ENCODE data around the gene CEP192. TPM values are rescaled to one million over a fixed set of nuclear protein-coding genes. Genes with fewer than 3 reads are reported as not detected.

CEP192 gene
- total RNA-seq, 4 donors from 2014 or later = 21.9 to 44.6 (median 36.9) TPM

DNA sequence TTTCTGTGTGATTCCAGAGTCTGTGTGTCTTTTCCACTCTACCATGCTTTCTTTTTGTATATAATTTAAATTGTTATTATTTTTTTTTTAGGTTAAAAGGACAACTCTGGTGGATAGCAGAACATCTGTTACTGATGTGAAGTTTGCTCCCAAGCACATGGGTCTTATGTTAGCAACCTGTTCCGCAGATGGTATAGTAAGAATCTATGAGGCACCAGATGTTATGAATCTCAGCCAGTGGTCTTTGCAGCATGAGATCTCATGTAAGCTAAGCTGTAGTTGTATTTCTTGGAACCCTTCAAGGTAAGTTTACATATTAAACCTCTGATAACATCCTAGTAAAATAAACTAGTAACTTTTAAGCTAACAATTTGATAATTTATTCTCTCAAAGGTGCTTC lies 28.1 kb upstream of the CEP192 start:
- no peak overlapping the region for H3K27ac ChIP-seq
- no peak overlapping the region for H3K4me3 ChIP-seq
- TF ChIP-seq CTCF (IDR thresholded peaks at IDR 0.05) = no peak
- no peak for TF ChIP-seq POLR2A (IDR thresholded peaks at IDR 0.05)
- no peaks in the 10 kb centered on the region for H3K9me3 ChIP-seq
- no peaks in the 10 kb centered on the region for H3K27me3 ChIP-seq
- DNase-seq = no peak
- peaks cover 0 to 7% (median 0%) of the 10 kb centered on the region in 4 donors for H3K4me1 ChIP-seq
- peaks cover 0 to 45% (median 0%) of the 10 kb centered on the region in 3 donors for H3K36me3 ChIP-seq

GRCh38 chr18:12968115-12968514 lies 23.0 kb upstream of the CEP192 start:
- no peak for DNase-seq
- H3K4me1 ChIP-seq = no peaks in the 10 kb centered on the region
- no peak overlapping the region for H3K4me3 ChIP-seq
- H3K36me3 ChIP-seq = peaks cover 0 to 52% (median 0%) of the 10 kb centered on the region in 3 donors
- no peaks in the 10 kb centered on the region for H3K9me3 ChIP-seq
- TF ChIP-seq CTCF (IDR thresholded peaks at IDR 0.05) (no peak), POLR2A (IDR thresholded peaks at IDR 0.05) (no peak)
- H3K27ac ChIP-seq = no peak overlapping the region
- H3K27me3 ChIP-seq = no peaks in the 10 kb centered on the region

- no peaks in the 10 kb centered on the region for H3K27me3 ChIP-seq
- TF ChIP-seq POLR2A (IDR thresholded peaks at IDR 0.05) (no peak), CTCF (IDR thresholded peaks at IDR 0.05) (no peak)
- H3K9me3 ChIP-seq = no peaks in the 10 kb centered on the region
- H3K4me3 ChIP-seq = no peak overlapping the region
- no peaks in the 10 kb centered on the region for H3K4me1 ChIP-seq
- no peak overlapping the region for H3K27ac ChIP-seq
- no peak for DNase-seq
- H3K36me3 ChIP-seq = peaks cover 0 to 47% (median 0%) of the 10 kb centered on the region in 3 donors
These were observed 22.5 kb upstream of the CEP192 start for GRCh38 chr18:12968619-12969018.

GRCh38 chr18:12973562-12974213 lies 17.5 kb upstream of the CEP192 start:
- Histone ChIP-seq H3K9me3 (no peaks in the 10 kb centered on the region), H3K27ac (no peak overlapping the region), H3K4me1 (no peaks in the 10 kb centered on the region), H3K36me3 (peaks cover 0 to 52% (median 0%) of the 10 kb centered on the region in 3 donors), H3K4me3 (no peak overlapping the region), H3K27me3 (no peaks in the 10 kb centered on the region)
- DNase-seq = no peak
- TF ChIP-seq CTCF (IDR thresholded peaks at IDR 0.05) (no peak), POLR2A (IDR thresholded peaks at IDR 0.05) (no peak)

GRCh38 chr18:12975488-12975887 lies 15.7 kb upstream of the CEP192 start:
- no peaks in the 10 kb centered on the region for H3K27me3 ChIP-seq
- H3K4me3 ChIP-seq = no peak overlapping the region
- no peaks in the 10 kb centered on the region for H3K9me3 ChIP-seq
- no peak overlapping the region for H3K27ac ChIP-seq
- TF ChIP-seq CTCF (IDR thresholded peaks at IDR 0.05) = no peak
- TF ChIP-seq POLR2A (IDR thresholded peaks at IDR 0.05) = no peak
- DNase-seq = no peak
- H3K36me3 ChIP-seq = peaks cover 0 to 52% (median 0%) of the 10 kb centered on the region in 3 donors
- no peaks in the 10 kb centered on the region for H3K4me1 ChIP-seq
